Stimulated activated naive CD8-positive, alpha-beta T cell treated with anti-CD3 and anti-CD28 coated beads, Interleukin-15, Interleukin-2, amounts not matched to agents 100 ng/mL and 50 ng/mL, for 24 hours (primary cell): ENCODE measurements around the gene FBXO46.
A peak's percentile ranks its signal among the peaks of the same experiment; 100 is the strongest.

ENCODE experiments used
- H3K27ac Mint-ChIP-seq: one replicate; pipeline ENCODE4 v1.8.0; 2021; ENCODE audit warnings: mild to moderate bottlenecking, mixed read lengths
- H3K27me3 Mint-ChIP-seq: one replicate; pipeline ENCODE4 v1.8.0; 2021; ENCODE audit warnings: mixed read lengths
- H3K36me3 Mint-ChIP-seq: one replicate; pipeline ENCODE4 v1.8.0; 2021; ENCODE audit warnings: low read depth, mixed read lengths
- H3K4me1 Mint-ChIP-seq: one replicate; pipeline ENCODE4 v1.8.0; 2021; ENCODE audit warnings: low read depth, mixed read lengths
- H3K4me3 Mint-ChIP-seq: one replicate; pipeline ENCODE4 v1.8.0; 2021; ENCODE audit warnings: mild to moderate bottlenecking, mixed read lengths
- H3K9me3 Mint-ChIP-seq: one replicate; pipeline ENCODE4 v1.8.0; 2021; ENCODE audit warnings: mixed read lengths

The FBXO46 gene

GRCh38 chr19:45768984-45769782, 38.5 kb upstream of the FBXO46 start, which contains the start of gene SIX5:
SIX5 (minus strand) TSS chr19:45769252; CDS start chr19:45768844, 408 bp downstream.
- H3K27me3 Mint-ChIP-seq: peaks cover 12% of the 10 kb centered on the region
- no peaks in the 10 kb centered on the region for H3K9me3 Mint-ChIP-seq
- peak within 1 kb of the TSS; percentile 80 for H3K4me3 Mint-ChIP-seq
- H3K36me3 Mint-ChIP-seq: no peaks in the 10 kb centered on the region
- H3K27ac Mint-ChIP-seq: peak within 1 kb of the TSS; percentile 65
- H3K4me1 Mint-ChIP-seq: peaks cover 15% of the 10 kb centered on the region

DNA sequence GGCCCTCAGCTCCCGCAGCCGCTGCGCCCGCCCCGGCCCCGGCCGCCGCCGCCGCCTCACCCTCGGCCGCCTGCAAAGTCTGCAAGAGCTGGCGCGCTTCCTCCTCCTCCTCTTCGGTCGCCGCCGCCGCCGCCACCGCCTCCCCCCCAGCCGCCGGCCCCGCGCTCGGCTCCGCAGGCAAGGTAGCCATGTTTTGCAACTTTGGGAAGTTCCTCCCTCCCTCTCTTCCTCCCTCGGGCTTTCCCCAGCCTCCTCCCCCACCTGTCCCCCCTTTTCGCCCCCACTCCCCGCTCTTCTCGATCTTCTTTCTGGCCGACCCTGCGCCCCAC, 37.9 kb upstream of the FBXO46 start:
- Mint-ChIP-seq H3K4me3 (peak overlapping the region; percentile 80), H3K36me3 (no peaks in the 10 kb centered on the region), H3K9me3 (no peaks in the 10 kb centered on the region), H3K27ac (peak overlapping the region; percentile 45), H3K4me1 (peaks cover 15% of the 10 kb centered on the region), H3K27me3 (peaks cover 12% of the 10 kb centered on the region)

GRCh38 chr19:45767881-45768654, 37.4 kb upstream of the FBXO46 start:
- H3K4me1 Mint-ChIP-seq: peaks cover 15% of the 10 kb centered on the region

DNA sequence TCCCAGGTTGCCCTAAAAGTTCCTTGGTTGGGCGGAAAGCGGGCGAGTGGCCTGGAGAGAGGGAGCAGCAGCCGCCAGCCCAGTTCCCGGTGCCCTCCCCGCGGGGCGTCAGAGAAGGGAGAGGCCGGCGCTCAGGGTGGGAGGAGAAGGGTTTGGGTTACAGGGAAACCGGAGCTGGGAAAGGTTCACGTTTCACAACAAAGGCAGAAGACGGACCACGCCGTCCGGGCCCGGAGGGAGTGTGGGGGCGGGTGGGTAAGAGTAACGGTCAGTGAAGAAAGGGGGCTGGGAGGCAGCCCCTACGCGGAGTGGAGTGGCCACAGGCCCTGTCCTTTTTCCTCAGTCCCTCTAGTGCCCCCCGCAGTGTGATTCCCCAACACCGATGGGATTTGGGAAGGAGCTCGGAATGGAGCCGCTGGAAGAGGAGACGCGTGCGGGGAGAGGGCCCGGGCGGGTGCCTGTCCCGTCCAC, 36.7 kb upstream of the FBXO46 start:
- Mint-ChIP-seq H3K36me3 (no peaks in the 10 kb centered on the region), H3K9me3 (no peaks in the 10 kb centered on the region), H3K4me3 (peak overlapping the region; percentile 26), H3K27ac (no peak overlapping the region), H3K4me1 (peaks cover 15% of the 10 kb centered on the region), H3K27me3 (peaks cover 12% of the 10 kb centered on the region)

More at GRCh38 chr19:45767881-45768654, 37.4 kb upstream of the FBXO46 start:
- Mint-ChIP-seq H3K4me3 (peak overlapping the region; percentile 54), H3K27ac (no peak overlapping the region), H3K36me3 (no peaks in the 10 kb centered on the region), H3K9me3 (no peaks in the 10 kb centered on the region), H3K27me3 (peaks cover 12% of the 10 kb centered on the region)

DNA sequence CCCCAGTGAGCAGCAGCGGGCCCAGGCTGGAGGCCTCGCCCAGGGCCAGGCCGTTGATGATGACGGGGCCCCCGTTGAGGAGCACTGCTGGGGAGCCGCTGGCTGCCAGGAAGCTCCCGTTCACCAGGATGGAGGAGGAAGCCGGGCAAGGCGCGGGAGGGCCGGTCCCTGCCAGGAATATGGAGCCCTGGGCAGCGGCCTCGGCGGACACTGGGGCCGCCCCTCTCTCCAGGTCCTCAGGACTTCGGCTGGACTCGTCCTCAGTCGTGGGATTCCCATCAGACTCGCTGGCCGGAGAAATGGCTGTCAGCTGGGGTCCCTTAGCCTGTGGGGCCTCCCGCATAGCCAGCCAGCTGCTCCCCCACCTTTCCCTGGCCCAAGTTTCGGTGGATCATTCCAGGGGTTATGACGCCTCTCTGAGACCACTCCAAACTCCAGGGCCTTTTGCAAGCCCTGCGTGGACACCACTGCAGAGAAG, 36.2 kb upstream of the FBXO46 start:
- Mint-ChIP-seq H3K27ac (no peak overlapping the region), H3K27me3 (peaks cover 7% of the 10 kb centered on the region), H3K9me3 (no peaks in the 10 kb centered on the region), H3K4me3 (peak overlapping the region; percentile 26), H3K4me1 (peaks cover 15% of the 10 kb centered on the region), H3K36me3 (no peaks in the 10 kb centered on the region)

- Mint-ChIP-seq H3K9me3 (no peaks in the 10 kb centered on the region), H3K4me1 (peaks cover 15% of the 10 kb centered on the region), H3K27ac (no peak overlapping the region), H3K27me3 (peaks cover 7% of the 10 kb centered on the region), H3K36me3 (no peaks in the 10 kb centered on the region), H3K4me3 (no peak overlapping the region)
Measured at GRCh38 chr19:45766296-45766868, 35.7 kb upstream of the FBXO46 start.

GRCh38 chr19:45765702-45766295, 35.1 kb upstream of the FBXO46 start:
- no peak overlapping the region for H3K4me3 Mint-ChIP-seq
- peaks cover 15% of the 10 kb centered on the region for H3K4me1 Mint-ChIP-seq
- peaks cover 7% of the 10 kb centered on the region for H3K27me3 Mint-ChIP-seq
- H3K36me3 Mint-ChIP-seq: no peaks in the 10 kb centered on the region
- H3K27ac Mint-ChIP-seq: no peak overlapping the region
- no peaks in the 10 kb centered on the region for H3K9me3 Mint-ChIP-seq

- H3K36me3 Mint-ChIP-seq: no peaks in the 10 kb centered on the region
- H3K9me3 Mint-ChIP-seq: no peaks in the 10 kb centered on the region
- peaks cover 7% of the 10 kb centered on the region for H3K27me3 Mint-ChIP-seq
- H3K4me3 Mint-ChIP-seq: no peak overlapping the region
- no peak overlapping the region for H3K27ac Mint-ChIP-seq
- peaks cover 11% of the 10 kb centered on the region for H3K4me1 Mint-ChIP-seq
Measured at GRCh38 chr19:45764945-45765701, 34.4 kb upstream of the FBXO46 start.

DNA sequence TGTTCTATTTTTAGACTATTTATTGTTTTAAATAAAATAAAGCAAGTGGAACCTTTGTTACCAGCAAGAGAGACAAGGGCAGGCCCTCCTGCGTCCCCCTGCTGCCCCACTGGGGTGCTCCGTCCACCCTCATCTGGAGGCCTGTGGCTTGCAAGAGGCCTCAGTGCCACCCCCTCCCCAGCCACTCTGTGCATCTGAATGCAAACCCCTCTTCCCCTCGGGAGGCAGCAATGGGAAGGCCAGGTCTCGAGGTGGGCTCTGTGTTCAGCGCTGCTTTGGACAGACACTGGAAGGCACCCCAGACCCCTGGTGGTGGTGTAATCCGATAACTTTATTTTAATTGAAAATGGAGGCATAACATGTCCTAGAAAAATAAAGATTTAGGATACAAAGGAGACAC, 33.8 kb upstream of the FBXO46 start:
- H3K9me3 Mint-ChIP-seq: no peaks in the 10 kb centered on the region
- no peak overlapping the region for H3K27ac Mint-ChIP-seq
- H3K27me3 Mint-ChIP-seq: peaks cover 7% of the 10 kb centered on the region
- peaks cover 7% of the 10 kb centered on the region for H3K4me1 Mint-ChIP-seq
- H3K4me3 Mint-ChIP-seq: no peak overlapping the region
- no peaks in the 10 kb centered on the region for H3K36me3 Mint-ChIP-seq

DNA sequence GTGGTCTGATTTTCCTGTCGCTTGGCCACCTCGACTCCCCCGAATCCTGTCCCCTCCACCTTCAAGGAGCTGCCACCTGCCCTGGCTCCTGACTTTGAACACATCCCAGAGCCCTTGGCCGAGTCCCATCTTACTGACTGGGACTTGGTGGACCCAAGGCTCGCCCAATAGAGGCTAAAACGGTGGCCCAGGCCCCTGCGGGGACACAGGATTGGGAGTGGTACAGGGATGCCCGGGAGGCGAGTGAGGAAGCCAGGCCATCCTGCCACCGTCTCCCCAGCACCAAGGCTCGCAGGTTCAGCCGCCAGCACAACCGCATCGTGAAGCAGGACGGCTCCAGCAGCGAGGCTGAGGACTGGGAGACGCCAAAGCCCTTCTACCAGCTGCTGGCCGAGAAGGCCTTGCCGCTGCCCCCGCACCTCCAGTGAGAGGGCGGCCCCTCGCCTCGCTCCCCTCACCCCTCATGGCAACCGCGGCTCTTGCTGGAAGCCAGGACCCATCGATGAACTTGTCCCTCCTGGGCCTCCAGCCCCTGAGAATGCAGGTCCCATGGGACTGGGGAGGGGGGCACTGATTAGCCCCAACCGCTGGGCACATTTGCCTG, 33.1 kb upstream of the FBXO46 start:
- H3K36me3 Mint-ChIP-seq: no peaks in the 10 kb centered on the region
- no peak overlapping the region for H3K27ac Mint-ChIP-seq
- H3K4me1 Mint-ChIP-seq: peaks cover 4% of the 10 kb centered on the region
- no peaks in the 10 kb centered on the region for H3K9me3 Mint-ChIP-seq
- H3K4me3 Mint-ChIP-seq: no peak overlapping the region
- H3K27me3 Mint-ChIP-seq: peaks cover 7% of the 10 kb centered on the region

DNA sequence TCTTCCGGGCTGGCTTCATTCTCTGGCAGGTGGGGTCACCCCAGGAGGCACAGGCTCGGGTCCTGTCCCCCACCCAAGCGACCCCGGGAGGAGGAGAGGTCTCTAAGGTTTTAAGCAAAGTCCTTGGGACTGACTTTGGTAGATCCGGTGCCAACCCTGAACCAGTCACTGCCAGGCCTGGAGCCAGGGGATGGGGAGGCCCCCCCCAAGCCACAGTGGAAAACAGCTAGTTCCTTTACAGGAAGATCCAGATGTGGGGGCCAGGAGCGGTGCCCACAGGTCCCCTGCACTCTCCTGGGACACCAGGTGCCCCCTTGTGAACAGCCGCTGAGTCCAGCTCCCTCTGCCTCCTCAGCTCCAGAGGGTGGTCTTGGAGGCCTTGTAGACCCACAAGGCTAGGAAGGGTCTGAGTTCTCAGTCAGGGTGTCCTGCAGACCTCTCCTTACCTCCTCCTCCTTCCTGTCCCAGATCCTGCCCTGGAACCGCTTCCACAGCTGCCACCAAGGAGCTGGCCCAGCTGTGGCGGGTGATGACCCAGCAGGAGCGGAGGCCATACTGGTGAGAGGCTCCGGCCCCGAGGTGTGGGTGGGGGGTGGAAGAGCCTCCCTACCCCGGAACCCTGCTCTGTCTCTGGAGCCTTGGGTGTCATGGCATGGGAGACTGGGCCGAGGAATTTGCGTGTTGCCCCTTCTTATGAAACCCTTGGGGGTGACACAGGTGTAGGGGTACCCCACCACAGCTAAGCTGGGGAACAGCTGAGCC, 32.4 kb upstream of the FBXO46 start:
- Mint-ChIP-seq H3K27me3 (peaks cover 7% of the 10 kb centered on the region), H3K4me1 (peaks cover 2% of the 10 kb centered on the region), H3K9me3 (no peaks in the 10 kb centered on the region), H3K4me3 (no peak overlapping the region), H3K27ac (no peak overlapping the region), H3K36me3 (no peaks in the 10 kb centered on the region)

GRCh38 chr19:45761714-45762113, 31.0 kb upstream of the FBXO46 start:
- Mint-ChIP-seq H3K36me3 (no peaks in the 10 kb centered on the region), H3K4me3 (no peak overlapping the region), H3K27ac (no peak overlapping the region), H3K27me3 (peaks cover 7% of the 10 kb centered on the region), H3K4me1 (no peaks in the 10 kb centered on the region), H3K9me3 (no peaks in the 10 kb centered on the region)

GRCh38 chr19:45758921-45759320, 28.2 kb upstream of the FBXO46 start:
- Mint-ChIP-seq H3K27ac (no peak overlapping the region), H3K27me3 (no peaks in the 10 kb centered on the region), H3K4me1 (no peaks in the 10 kb centered on the region), H3K9me3 (no peaks in the 10 kb centered on the region), H3K36me3 (no peaks in the 10 kb centered on the region), H3K4me3 (no peak overlapping the region)
